GM12874 (cell line): ENCODE data around the gene ZBTB7C.

Experiments
- TF ChIP-seq, protein P1 (sequence below): IDR thresholded peaks from 2 replicates; pipeline ENCODE4 v1.5.1; 2011; ENCODE audit warnings: low read depth, mild to moderate bottlenecking, control low read depth, low read length, moderate library complexity; ENCODE audit not compliant: insufficient read depth

The ZBTB7C gene

DNA sequence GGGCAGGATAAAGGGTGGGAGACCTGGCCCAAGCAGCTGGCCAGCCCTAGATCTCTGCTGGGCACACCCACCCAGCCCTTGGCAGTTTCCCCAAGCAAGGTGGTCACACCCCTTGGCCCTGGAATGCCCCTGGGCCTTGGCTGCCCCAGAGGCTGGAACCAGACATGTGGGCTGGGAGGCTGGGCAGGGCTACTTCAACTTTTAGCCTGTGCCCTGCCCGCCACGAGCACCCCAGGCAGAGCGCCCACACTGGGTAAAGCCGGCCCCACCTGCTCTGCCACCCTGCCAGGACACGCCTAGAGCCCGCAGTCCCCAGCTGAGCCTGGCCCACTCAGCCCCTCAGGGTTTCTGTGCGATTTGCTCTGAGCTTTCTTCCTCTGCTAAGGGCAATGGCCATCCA, 359.0 kb downstream of the ZBTB7C start:
- TF ChIP-seq, protein P1, sequence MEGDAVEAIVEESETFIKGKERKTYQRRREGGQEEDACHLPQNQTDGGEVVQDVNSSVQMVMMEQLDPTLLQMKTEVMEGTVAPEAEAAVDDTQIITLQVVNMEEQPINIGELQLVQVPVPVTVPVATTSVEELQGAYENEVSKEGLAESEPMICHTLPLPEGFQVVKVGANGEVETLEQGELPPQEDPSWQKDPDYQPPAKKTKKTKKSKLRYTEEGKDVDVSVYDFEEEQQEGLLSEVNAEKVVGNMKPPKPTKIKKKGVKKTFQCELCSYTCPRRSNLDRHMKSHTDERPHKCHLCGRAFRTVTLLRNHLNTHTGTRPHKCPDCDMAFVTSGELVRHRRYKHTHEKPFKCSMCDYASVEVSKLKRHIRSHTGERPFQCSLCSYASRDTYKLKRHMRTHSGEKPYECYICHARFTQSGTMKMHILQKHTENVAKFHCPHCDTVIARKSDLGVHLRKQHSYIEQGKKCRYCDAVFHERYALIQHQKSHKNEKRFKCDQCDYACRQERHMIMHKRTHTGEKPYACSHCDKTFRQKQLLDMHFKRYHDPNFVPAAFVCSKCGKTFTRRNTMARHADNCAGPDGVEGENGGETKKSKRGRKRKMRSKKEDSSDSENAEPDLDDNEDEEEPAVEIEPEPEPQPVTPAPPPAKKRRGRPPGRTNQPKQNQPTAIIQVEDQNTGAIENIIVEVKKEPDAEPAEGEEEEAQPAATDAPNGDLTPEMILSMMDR, result no peak

GRCh38 chr18:48049757-48050156, 359.4 kb downstream of the ZBTB7C start:
- TF ChIP-seq, protein P1, result no peak

- TF ChIP-seq, protein P1, result no peak
These were observed 360.9 kb downstream of the ZBTB7C start for GRCh38 chr18:48048251-48048650.

- TF ChIP-seq, protein P1, result no peak
These were observed 362.3 kb downstream of the ZBTB7C start for GRCh38 chr18:48046843-48047242.

GRCh38 chr18:48045744-48046143, 363.4 kb downstream of the ZBTB7C start:
- TF ChIP-seq, protein P1, result no peak

GRCh38 chr18:48044944-48045343, 364.2 kb downstream of the ZBTB7C start:
- TF ChIP-seq, protein P1, result no peak

GRCh38 chr18:48043166-48043565, 366.0 kb downstream of the ZBTB7C start:
- TF ChIP-seq, protein P1, result no peak

DNA sequence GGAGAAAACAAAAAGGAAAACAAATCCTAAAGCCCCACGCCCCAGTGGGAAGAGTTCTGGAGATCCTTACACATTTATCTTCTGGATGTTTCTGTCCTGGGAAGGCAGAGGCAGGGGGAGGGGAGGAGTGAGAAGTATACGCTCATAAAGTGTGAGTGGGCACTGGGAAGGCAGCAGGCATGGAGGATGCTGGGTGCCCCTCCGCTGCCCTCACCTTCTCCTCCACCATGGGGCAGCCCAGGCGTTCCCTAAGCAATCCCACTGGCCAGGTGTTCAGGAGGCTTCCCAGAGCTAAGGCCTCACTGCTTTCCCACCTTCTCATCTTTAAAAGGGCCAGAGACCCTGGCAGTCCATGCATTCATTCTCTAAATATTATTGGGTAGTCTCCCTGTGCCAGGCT, 366.8 kb downstream of the ZBTB7C start:
- TF ChIP-seq, protein P1, result no peak
